GM12872 (cell line): ENCODE data around the gene EEF1G.

Experiments
- TF ChIP-seq, protein P1 (sequence below): IDR thresholded peaks from 3 replicates; pipeline ENCODE4 v1.5.1; 2011; ENCODE audit warnings: low read depth, mild to moderate bottlenecking, low read length, moderate library complexity; ENCODE audit not compliant: insufficient read depth

The EEF1G gene

DNA sequence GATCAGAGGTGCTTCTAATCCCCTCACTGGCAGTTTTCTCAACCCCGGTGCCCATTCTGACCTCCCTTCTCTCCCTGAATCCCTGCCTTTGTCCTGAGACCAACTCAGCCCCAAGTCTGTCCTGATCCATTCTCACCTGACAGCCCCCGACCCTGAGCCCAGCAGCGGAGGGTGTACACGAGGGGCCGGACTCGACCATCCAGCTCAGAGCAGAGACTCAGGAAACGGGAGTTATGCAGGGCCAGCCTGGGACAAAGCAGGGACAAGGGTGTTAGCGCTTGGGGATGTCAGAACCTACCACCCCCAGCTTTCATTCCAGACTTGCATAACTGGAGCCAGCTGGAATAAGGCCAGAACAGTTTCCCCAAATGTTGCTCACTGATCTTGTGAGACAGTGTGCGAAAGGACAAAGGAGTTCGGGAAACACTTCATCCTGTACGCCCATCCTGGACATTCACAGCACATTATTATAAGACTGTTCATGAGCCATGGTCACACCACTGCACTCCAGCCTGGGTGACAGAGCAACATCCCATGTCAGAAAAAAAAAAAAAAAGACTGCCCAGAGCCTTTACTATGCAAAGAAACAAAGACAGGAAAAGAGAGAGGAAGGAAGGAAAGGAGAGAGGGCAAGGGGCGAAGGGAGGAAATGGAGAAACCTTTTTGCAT lies 3.5 kb upstream of the EEF1G start:
- TF ChIP-seq, protein P1, sequence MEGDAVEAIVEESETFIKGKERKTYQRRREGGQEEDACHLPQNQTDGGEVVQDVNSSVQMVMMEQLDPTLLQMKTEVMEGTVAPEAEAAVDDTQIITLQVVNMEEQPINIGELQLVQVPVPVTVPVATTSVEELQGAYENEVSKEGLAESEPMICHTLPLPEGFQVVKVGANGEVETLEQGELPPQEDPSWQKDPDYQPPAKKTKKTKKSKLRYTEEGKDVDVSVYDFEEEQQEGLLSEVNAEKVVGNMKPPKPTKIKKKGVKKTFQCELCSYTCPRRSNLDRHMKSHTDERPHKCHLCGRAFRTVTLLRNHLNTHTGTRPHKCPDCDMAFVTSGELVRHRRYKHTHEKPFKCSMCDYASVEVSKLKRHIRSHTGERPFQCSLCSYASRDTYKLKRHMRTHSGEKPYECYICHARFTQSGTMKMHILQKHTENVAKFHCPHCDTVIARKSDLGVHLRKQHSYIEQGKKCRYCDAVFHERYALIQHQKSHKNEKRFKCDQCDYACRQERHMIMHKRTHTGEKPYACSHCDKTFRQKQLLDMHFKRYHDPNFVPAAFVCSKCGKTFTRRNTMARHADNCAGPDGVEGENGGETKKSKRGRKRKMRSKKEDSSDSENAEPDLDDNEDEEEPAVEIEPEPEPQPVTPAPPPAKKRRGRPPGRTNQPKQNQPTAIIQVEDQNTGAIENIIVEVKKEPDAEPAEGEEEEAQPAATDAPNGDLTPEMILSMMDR, result no peak

DNA sequence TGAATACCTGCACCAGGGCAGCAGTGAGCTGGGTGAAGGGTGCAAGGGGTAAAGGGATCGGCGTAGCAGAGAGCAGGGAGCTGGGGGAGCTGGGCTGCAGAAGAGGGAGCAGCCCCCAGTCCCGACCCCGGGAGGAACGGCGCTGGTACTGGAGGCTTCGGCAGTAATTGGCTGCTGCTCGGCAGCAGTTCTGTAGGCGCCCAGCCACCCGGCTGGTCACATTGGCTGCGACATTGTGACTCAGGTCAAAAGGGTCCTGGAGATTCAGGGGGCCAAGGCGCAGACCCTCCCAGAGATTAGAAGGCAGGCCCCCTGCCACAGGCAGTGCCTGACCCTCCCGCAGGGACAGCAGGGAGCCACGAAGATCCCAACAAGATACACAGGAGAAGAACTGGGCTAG lies 2.1 kb upstream of the EEF1G start:
- TF ChIP-seq, protein P1, result no peak

DNA sequence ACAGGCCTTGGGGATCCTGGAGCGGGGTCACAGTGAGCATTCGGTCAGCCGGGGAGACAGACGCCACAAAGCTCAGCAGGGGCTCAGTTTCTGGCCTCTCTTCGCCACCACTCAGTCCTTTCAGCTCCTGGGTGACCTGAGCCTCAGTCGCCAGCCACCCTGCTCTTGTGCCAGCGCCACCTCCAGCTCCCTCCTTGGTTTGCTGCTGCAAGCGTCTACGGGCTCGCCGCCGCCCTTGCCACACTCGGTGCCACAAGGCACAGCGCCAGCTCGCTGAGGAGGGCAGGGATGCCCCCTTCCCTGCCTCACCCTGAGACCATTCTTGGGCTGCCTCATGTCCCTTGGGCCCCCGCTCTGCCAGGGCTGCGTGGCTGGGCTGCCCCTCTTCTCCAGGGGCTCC lies 1.5 kb upstream of the EEF1G start:
- TF ChIP-seq, protein P1, result no peak

DNA sequence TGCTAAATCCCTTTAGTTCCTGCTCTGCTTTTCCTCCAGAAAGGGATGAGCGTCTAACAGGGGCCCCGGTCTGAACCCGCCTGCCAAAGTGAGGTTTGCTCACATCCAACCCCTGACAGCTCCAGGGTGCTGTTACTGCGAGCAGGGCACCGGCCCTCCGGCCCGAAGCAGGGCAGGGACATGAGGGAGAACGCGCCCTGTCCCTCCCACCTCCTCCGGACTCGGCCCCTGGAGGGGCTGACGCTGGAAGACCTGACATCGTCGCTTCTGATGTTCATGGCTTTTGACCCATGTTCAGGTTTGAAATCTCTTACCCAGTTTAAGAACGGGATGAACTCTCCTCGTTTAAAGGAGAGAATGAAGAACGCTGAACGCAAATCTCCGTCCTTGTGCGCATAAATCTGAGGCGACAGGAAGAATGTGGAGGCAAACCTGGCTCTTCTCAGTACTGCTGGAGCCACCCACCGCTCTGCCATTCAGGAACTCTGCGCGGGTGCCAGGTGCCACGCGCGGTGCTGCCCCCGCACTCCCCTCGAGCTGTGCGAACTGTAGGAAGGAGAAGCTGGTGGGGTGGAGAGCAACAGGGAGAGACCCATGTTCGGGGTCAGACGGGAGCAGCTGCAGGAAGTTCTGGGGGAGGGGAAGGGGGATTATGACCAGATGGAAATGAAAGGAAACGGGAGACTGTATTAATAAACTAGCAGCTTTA lies 826 bp upstream of the EEF1G start:
- TF ChIP-seq, protein P1, result no peak

DNA sequence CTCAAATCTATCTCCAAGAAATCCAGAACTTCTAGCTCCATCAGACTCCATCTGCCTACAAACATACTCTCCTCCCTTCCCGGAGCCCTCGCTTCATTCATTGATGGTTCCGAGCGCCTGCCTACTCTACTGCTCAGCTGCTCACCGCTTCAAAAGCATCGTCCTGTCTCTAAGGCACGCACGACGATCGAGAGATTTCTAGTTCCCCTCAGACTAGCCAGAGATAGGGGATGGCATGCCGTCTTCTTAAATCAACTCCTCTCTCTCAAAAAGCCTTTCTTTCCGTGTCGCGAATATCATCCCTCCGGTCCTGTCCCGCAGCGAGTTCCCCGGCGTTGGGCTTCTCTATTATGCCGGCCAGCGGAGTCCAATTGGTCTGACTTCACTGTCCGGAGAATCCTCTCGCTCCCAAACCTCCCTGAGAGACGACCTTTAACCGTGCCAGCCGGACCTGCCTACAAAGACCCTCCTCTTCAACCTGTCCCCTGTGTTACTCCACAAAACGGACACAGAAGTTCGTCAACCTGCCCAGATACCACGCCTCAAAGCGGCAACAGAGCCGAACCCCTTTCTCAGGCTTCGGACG lies 592 bp downstream of the EEF1G start:
- TF ChIP-seq, protein P1, result no peak

DNA sequence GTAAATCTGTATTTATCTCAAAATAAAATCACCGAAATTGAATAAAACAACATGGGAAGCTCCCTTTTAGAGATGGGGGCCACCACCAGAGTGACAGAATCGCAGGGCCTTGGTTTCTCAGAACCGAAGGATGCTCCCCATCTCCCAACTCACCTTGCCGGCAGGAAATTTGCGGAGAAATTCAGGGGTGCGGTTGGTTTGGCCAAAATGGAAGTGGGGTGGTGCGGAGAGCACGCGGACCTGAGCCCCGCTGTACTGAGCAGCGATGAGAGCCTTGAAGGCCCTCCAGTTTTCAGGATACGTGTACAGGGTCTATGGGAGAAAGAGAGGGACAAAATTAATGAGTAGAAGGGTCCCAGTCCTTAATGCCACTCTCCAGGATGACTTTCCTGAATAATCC lies 1.3 kb downstream of the EEF1G start:
- TF ChIP-seq, protein P1, result no peak

DNA sequence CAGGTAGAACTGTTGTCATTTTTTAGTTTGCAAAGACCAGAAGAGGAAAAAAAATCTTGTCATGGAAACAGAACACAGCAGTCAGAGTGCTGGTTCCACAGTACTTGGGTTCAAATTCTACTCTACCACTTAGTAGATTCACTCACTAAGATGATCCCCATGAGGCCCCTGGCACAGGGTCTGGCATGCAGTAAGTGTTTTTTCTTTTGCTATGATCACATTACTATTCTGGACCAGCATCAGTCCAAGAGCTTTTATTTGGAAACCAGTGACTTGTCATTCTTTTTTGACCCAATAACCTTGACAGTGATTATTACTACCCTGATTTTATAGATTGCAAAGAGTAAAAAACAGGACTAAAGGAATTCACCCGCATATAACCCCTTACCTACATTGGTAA lies 4.1 kb downstream of the EEF1G start:
- TF ChIP-seq, protein P1, result no peak
